ENCODE measurements around the gene KIF2C. TPM values are rescaled to one million over a fixed set of nuclear protein-coding genes. Genes with fewer than 3 reads are reported as not detected.

Gene KIF2C
- total and polyA plus RNA-seq, 2 donors (not counting 1 experiment from before 2014, with no cell fraction given), result 0.25 to 0.69 TPM

- TF ChIP-seq CTCF (IDR thresholded peaks at IDR 0.05), result no peak
- no peak for TF ChIP-seq EZH2 (IDR thresholded peaks at IDR 0.05; ENCODE audit: borderline replicate concordance, insufficient read depth, low read depth, low read length, poor library complexity, severe bottlenecking)
- H3K79me2 ChIP-seq (ENCODE audit: control insufficient read depth, insufficient read depth, low read length), result no peaks in the 10 kb centered on the region
- intact Hi-C loops (cut with micrococcal nuclease), result loop anchor here (5.0 kb wide), 1 partner anchor 53 kb away; the partner anchor contains the start of genes ARMH1 and TMEM53
- Mint-ChIP-seq H3K4me3 (no peak overlapping the region), H3K27ac (peak overlapping the region; percentile 86), H3K9me3 (ENCODE audit: insufficient read depth) (no peaks in the 10 kb centered on the region), H3K4me1 (peaks cover 53% of the 10 kb centered on the region), H3K27me3 (no peaks in the 10 kb centered on the region)
- H3K9ac ChIP-seq (ENCODE audit: low read length), result no peak overlapping the region
- CTCF ChIA-PET, result interaction anchor here (0.7 to 10.4 kb wide), 3 partner anchors 8 to 813 kb away, joined by 3 to 196 read pairs (median 7); no protein-coding TSS in a partner anchor
- H3K4me2 ChIP-seq (replicated peaks; ENCODE audit: low read depth, low read length, poor library complexity, severe bottlenecking), result no peak overlapping the region
- H3K4me1 ChIP-seq (ENCODE audit: control insufficient read depth in 2 of 2, insufficient read depth in 2 of 2, low read length in 2 of 2), result peaks cover 44 to 52% of the 10 kb centered on the region in 2 donors
- 81% methylated on average over 24 of the region's 27 CpGs for WGBS (ENCODE audit: insufficient coverage)
- POLR2A ChIA-PET, result interaction anchor here (0.6 kb wide), 1 partner anchor 101 kb away, joined by 3 read pairs; no protein-coding TSS in a partner anchor
- no peaks in the 10 kb centered on the region for H3K27me3 ChIP-seq (replicated peaks in 1 of 4; ENCODE audit: control extremely low read depth in 1 of 4, control insufficient read depth in 3 of 4, insufficient read depth in 4 of 4, low read length in 3 of 4)
- ATAC-seq (ENCODE audit: low read depth), result no peak
- H3K27ac ChIP-seq (ENCODE audit: low read length in 2 of 2), result no peak overlapping the region
- no peak overlapping the region for H3K4me3 ChIP-seq (ENCODE audit: control extremely low read depth in 1 of 5, extremely low read depth in 1 of 5, insufficient read depth in 1 of 5, low read depth in 2 of 5, low read length in 4 of 5)
- no peaks in the 10 kb centered on the region for H3K36me3 ChIP-seq (replicated peaks in 1 of 2; ENCODE audit: control extremely low read depth in 1 of 2, control insufficient read depth in 1 of 2, extremely low read depth in 1 of 2, insufficient read depth in 2 of 2, low read length in 1 of 2)
- no peak overlapping the region for H2AFZ ChIP-seq (ENCODE audit: insufficient read depth, low read depth, low read length, poor library complexity, severe bottlenecking)
- H3K9me3 ChIP-seq (ENCODE audit: control extremely low read depth in 1 of 3, control insufficient read depth in 2 of 3, insufficient read depth in 1 of 3, low read length in 2 of 3), result peaks cover 0 to 6% (median 0%) of the 10 kb centered on the region in 3 donors
- no peaks in the 10 kb centered on the region for H4K20me1 ChIP-seq (ENCODE audit: control insufficient read depth, insufficient read depth, low read length, poor library complexity, severe bottlenecking)
- DNase-seq, result peak; percentile 32
These were observed 14.5 kb upstream of the KIF2C start for GRCh38 chr1:44724955-44725698.

All from B cell (primary cell).